Skin of body (tissue), 3 donors: ENCODE measurements around the gene EDIL3. TPM values are rescaled to one million over a fixed set of nuclear protein-coding genes. Genes with fewer than 3 reads are reported as not detected.

Experiments
- DNase-seq: peaks from one replicate; lab custom pipeline; 2025; lab: John Stamatoyannopoulos, UW
- small RNA-seq: library from RNA; depleted of rRNA; stranded (forward); fragments of <200 nt; gene quantifications from one replicate; pipeline ENCODE3, GENCODE V24; 2014; ENCODE audit warnings: low replicate concordance
- total RNA-seq: library from RNA; depleted of rRNA; stranded (reverse); fragments of >200 nt; gene quantifications from one replicate; pipeline ENCODE4 v1.2.3, GENCODE V29; 2014

EDIL3 gene
- total RNA-seq, 1 donor from 2014 or later, result 19.3 TPM

DNA sequence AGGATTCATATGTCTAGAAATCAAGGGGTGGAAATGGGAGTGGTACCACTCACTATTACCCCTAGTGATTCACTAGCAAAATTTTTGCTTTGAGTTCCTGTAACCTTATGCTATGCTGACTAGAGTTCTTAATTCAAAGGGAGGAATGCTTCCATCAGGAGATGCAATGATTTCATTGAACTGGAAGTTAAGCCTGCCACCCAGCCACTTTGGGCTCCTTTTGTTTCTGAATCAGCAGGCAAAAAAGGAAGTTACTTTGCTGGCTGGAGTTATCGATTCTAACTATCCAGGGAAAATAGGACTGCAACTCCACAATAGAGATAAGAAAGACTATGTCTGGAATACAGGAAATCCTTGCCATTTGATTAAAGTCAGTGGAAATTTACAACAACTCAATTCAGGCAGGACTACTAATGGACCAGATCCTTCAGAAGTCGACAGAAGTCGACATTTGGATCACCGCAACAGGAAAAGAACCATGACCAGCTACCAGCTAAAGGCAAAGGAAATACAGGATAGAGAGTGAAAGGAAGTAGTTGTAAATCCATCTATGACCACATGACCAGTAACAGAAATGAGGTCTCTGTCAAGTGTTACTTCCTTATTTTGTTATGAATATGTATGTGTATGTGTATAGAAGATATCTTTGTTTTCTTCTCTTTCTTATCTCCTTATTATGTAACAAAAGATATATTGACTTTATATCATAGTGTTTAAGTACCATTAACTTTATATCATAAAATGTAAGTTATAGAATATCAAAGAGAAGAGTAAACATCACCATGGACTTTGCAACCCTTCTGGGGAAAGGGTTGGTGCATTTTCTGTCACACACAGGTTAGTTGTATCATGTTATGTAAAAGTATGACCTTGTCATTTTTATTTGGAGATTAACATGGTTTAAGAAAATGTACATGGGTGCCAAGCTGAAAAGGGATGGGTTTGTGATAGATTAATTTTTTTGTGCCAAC, 465.3 kb downstream of the EDIL3 start:
- no peak for DNase-seq

DNA sequence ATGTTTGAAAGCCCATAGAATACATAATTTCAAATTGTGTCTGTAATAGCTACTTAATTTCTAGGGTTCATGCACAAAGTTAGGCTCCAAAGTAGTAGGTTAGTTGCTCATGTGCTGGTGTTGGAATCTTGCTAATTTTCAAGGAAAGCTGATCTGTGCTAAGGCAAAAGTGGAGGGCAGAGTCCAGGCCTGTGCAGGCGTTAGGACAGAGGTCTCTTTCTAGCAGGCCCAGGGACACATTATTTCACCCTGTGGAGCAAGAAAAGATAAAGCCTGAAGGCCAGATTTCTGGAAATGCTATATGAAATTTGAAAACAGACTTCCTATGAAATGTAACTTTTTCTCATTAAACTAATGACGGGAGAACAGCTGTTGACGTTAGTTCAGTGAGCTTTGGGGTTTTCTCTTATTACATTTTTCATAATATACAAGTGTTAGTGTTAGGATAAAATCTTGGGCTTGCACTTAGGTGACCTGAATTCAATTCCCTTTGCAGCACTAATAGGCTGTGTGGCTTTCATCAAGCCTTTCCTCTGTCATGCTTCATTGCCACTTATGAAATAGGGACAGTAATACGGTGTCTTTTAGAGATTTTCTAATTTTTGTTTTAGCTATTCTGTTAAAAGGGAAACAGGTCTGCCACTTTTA, 467.3 kb downstream of the EDIL3 start:
- no peak for DNase-seq

DNA sequence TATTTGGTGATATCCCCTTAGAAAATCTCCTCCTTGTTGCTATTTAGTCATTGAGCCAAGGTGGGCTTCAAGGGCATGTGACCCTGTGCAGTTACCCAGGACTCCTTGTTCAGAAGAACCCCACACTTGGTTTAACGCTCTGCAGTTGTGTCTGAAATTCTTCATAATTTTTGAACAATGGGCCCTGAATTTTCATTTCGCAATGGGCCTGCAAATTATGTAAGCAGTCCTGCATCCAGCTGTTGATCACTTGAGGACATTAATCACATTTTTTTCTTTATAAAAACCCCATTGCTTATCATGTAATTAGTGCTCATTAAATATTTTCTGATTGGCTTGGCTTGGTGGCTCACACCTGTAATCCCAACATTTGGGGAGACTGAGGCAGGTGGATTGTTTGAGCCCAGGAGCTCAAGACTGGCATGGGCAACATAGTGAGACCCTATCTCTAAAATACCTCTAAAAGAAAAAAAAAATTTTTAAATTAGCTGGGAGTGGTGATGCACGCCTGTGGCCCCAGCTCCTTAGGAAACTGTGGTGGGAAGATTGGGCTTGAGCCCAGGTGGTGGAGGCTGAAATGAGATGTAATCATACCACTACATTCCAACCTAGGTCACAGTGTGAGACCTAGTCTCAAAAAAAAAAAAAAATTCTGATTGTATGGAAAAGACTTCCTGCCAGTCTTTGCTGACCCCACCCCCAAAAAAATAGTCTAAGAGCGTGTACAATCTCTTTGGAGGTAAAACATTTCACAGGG, 469.8 kb downstream of the EDIL3 start:
- DNase-seq, result no peak

DNA sequence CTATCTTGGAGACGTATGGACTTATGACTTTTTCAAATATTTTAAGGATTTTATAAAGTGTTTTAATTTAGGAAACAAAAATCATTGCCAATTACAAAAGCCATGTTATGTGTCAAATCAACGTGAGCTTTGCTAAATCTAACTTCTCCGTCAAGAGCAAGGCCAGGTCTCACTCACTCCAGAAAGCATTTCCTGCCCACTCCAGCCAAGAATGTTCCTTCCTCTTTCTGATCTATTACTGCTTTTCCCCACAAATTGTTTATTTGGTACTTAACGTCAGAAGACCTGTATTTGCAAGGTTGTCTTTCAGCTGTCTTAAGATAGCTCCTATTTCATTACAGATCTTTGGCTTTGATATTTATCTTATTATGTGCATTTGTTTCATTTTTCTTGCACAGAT, 470.5 kb downstream of the EDIL3 start:
- no peak for DNase-seq

DNA sequence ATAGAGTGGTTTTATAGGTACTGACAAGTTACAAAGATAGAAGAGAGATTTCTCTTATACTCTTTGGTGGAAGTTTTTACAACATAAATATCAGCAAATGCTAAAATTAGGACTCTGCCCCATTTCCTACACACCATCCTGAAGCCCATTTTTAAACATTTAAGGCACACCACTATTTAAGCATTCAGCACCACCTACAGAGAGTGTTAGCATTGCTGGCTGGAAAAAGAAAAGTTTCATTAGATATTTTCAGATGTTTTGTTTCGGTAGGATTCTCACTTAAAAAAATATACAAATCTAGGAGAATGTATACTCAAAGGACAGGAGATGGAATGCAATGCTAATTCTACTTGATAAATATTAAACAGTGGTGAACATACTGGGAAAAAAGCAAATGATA, 471.1 kb downstream of the EDIL3 start:
- no peak for DNase-seq

DNA sequence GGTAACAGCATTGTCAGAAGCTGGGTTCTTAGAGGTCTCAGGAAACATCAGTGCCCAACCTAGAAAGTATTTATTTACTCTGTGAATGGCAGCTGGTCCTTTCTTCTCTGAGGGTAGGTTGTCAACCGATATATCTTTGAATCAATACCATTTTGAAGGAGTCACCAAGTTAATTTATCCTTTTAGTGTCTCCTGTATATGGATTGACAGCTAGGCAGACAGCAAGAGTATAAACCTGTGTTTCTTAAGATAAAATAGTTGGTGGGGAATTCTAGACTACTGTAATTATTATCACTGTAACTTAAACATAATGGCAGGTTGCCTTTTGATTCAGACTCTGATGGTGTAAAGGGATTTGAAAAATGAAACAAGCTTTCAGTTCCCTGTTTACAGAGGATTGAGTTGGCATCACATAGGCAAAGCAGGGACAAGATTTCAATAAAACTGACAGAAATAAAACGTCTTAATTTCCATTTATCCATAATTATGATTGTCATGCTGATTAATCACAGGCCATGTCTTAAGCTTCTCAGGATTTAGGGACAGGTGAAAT, 473.2 kb downstream of the EDIL3 start:
- DNase-seq, result no peak

DNA sequence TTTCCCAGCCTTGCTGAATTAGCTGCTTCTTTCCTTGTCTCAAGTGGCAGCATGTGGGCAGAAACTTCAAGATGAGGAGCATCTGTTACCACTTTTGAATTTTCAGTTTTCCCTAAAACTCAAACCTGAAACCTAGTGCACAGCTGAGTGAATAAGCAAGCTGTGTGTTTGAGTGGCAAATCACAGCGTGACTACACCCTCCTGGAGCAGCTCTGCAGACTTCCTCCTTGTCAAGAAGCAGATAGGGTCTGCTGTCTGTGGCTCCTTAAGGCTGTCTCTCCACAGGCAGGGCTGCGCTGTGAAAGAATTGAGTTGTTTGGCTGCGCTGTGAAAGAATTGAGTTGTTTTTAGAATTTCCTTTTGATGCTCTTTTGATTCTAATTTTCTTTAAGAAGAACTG, 484.4 kb downstream of the EDIL3 start:
- no peak for DNase-seq

DNA sequence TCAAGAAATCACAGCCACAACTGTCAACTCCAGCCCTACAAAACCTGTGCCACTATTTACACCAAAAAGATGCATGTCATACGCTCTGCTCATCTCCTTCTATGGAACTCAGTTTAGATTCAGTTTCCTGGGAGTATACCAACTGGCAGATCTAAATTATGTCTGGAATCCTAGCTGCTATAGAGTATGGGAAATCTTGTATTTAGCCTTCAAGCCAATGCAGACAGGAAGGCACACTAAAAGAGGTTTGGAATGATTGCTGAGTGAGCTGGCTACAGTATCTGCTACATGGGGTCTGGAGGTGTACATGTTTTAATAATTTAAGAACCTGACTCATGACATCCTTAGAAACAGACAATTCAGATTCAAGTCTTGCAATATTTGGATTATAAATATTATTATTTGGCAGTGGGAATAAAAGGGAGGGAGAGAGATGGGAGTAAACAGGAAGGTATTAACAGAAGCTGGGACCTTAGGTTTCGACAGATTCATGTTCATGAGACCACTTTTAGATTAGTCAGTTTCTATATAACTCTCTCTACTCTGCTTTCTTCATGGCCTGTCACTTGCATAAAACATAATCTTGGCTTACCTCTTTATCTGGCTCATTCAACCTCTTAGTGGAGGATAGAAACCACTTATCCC, 485.2 kb downstream of the EDIL3 start:
- no peak for DNase-seq

DNA sequence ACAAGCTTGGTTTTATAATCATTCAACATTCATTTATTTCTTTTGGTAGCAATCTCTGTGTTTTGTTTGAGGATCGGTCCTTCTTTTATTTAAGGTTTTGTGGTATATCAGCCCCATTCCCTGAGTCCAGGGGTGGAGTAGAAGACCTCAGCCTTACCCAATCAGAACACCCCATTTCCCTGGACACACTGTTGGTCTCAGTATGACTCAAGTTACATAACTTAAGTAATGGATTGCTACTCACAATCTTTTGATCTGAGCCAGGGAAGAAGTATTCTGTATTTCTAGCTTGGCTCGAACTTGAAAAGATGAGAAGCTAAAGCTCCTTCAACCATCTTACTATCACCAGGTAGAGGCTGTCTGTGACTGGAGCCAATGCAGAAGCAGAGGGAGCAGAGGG, 488.8 kb downstream of the EDIL3 start:
- DNase-seq, result no peak

DNA sequence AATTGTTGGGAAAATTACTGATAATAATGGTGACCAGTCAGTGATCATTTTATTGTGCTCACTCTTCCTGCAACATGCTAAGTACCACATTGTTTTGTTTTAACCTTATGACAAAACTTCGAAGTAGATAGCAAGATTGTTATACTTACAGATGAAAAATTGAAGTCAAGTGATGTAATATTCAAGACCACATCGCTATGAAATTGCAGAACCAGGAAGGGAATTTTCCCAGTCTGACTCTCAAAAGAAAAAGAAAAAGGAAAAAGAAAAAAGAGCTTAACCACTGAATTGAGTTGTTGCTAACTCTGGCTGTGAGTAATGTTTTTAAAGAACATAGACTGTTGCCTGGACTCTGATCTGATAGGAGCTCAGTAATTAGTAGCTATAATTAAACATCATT, 493.4 kb downstream of the EDIL3 start:
- DNase-seq, result no peak

Small RNA genes within 50 kb of the gene (small RNA-seq; reads per million reads assigned to genes)
- gene RNU6-448P, result not detected
